ENCODE data around the gene CDC42EP1.
A peak's percentile ranks its signal among the peaks of the same experiment; 100 is the strongest.
"Not testable (repeated sequence)": the region's sequence is repeated elsewhere in the genome, so short reads cannot be mapped to it uniquely, and the experiment has no call there.

CDC42EP1 gene

GRCh38 chr22:37538590-37539357 is 21.5 kb upstream of the CDC42EP1 start:
- Histone ChIP-seq H3K9ac (ENCODE audit: low read length) (peak overlapping the region; percentile 56), H3K4me3 (ENCODE audit: low read length) (peak overlapping the region; percentile 21), H3K4me1 (ENCODE audit: control insufficient read depth, insufficient read depth, low read length) (peaks cover 20% of the 10 kb centered on the region), H3K27me3 (replicated peaks; ENCODE audit: control insufficient read depth, insufficient read depth, low read length) (no peaks in the 10 kb centered on the region), H3K9me3 (ENCODE audit: control insufficient read depth, low read length) (no peaks in the 10 kb centered on the region), H3K36me3 (ENCODE audit: control insufficient read depth, insufficient read depth, low read length, severe bottlenecking) (no peaks in the 10 kb centered on the region)
- DNase-seq (ENCODE audit: low read depth): peak; percentile 96

- peaks cover 18% of the 10 kb centered on the region for H3K4me1 ChIP-seq (ENCODE audit: control insufficient read depth, insufficient read depth, low read length)
- H3K4me3 ChIP-seq (ENCODE audit: low read length); H3K9me3 ChIP-seq (ENCODE audit: control insufficient read depth, low read length); H3K27me3 ChIP-seq (replicated peaks; ENCODE audit: control insufficient read depth, insufficient read depth, low read length); H3K36me3 ChIP-seq (ENCODE audit: control insufficient read depth, insufficient read depth, low read length, severe bottlenecking); H3K9ac ChIP-seq (ENCODE audit: low read length); DNase-seq (ENCODE audit: low read depth): not testable (repeated sequence)
Measured at GRCh38 chr22:37539790-37540189, 20.5 kb upstream of the CDC42EP1 start.

GRCh38 chr22:37542416-37542815 is 17.9 kb upstream of the CDC42EP1 start:
- not testable (repeated sequence) for H3K9me3 ChIP-seq (ENCODE audit: control insufficient read depth, low read length); H3K9ac ChIP-seq (ENCODE audit: low read length); H3K36me3 ChIP-seq (ENCODE audit: control insufficient read depth, insufficient read depth, low read length, severe bottlenecking); H3K27me3 ChIP-seq (replicated peaks; ENCODE audit: control insufficient read depth, insufficient read depth, low read length); DNase-seq (ENCODE audit: low read depth); H3K4me3 ChIP-seq (ENCODE audit: low read length)
- peaks cover 40% of the 10 kb centered on the region for H3K4me1 ChIP-seq (ENCODE audit: control insufficient read depth, insufficient read depth, low read length)

- Histone ChIP-seq H3K9me3 (ENCODE audit: control insufficient read depth, low read length) (no peaks in the 10 kb centered on the region), H3K4me3 (ENCODE audit: low read length) (no peak overlapping the region), H3K27me3 (replicated peaks; ENCODE audit: control insufficient read depth, insufficient read depth, low read length) (no peaks in the 10 kb centered on the region), H3K36me3 (ENCODE audit: control insufficient read depth, insufficient read depth, low read length, severe bottlenecking) (no peaks in the 10 kb centered on the region), H3K4me1 (ENCODE audit: control insufficient read depth, insufficient read depth, low read length) (peaks cover 45% of the 10 kb centered on the region), H3K9ac (ENCODE audit: low read length) (no peak overlapping the region)
- no peak for DNase-seq (ENCODE audit: low read depth)
Measured at GRCh38 chr22:37542959-37543358, 17.3 kb upstream of the CDC42EP1 start.

GRCh38 chr22:37544955-37545702 is 15.2 kb upstream of the CDC42EP1 start:
- peak overlapping the region; percentile 84 for H3K9ac ChIP-seq (ENCODE audit: low read length)
- H3K4me1 ChIP-seq (ENCODE audit: control insufficient read depth, insufficient read depth, low read length): peaks cover 58% of the 10 kb centered on the region
- H3K27me3 ChIP-seq (replicated peaks; ENCODE audit: control insufficient read depth, insufficient read depth, low read length): no peaks in the 10 kb centered on the region
- peak; percentile 89 for DNase-seq (ENCODE audit: low read depth)
- H3K36me3 ChIP-seq (ENCODE audit: control insufficient read depth, insufficient read depth, low read length, severe bottlenecking): no peaks in the 10 kb centered on the region
- no peaks in the 10 kb centered on the region for H3K9me3 ChIP-seq (ENCODE audit: control insufficient read depth, low read length)
- peak overlapping the region; percentile 54 for H3K4me3 ChIP-seq (ENCODE audit: low read length)

- peak; percentile 98 for DNase-seq (ENCODE audit: low read depth)
- H3K9me3 ChIP-seq (ENCODE audit: control insufficient read depth, low read length): no peaks in the 10 kb centered on the region
- H3K27me3 ChIP-seq (replicated peaks; ENCODE audit: control insufficient read depth, insufficient read depth, low read length): no peaks in the 10 kb centered on the region
- H3K36me3 ChIP-seq (ENCODE audit: control insufficient read depth, insufficient read depth, low read length, severe bottlenecking): no peaks in the 10 kb centered on the region
- peak overlapping the region; percentile 54 for H3K4me3 ChIP-seq (ENCODE audit: low read length)
- H3K4me1 ChIP-seq (ENCODE audit: control insufficient read depth, insufficient read depth, low read length): peaks cover 64% of the 10 kb centered on the region
- peak overlapping the region; percentile 84 for H3K9ac ChIP-seq (ENCODE audit: low read length)
Measured at GRCh38 chr22:37545703-37546436, 14.4 kb upstream of the CDC42EP1 start.

GRCh38 chr22:37546437-37547250 is 13.6 kb upstream of the CDC42EP1 start:
- H3K27me3 ChIP-seq (replicated peaks; ENCODE audit: control insufficient read depth, insufficient read depth, low read length): no peaks in the 10 kb centered on the region
- DNase-seq (ENCODE audit: low read depth): peak; percentile 70
- H3K9ac ChIP-seq (ENCODE audit: low read length): peak overlapping the region; percentile 84
- H3K4me3 ChIP-seq (ENCODE audit: low read length): peak overlapping the region; percentile 26
- no peaks in the 10 kb centered on the region for H3K36me3 ChIP-seq (ENCODE audit: control insufficient read depth, insufficient read depth, low read length, severe bottlenecking)
- H3K4me1 ChIP-seq (ENCODE audit: control insufficient read depth, insufficient read depth, low read length): peaks cover 65% of the 10 kb centered on the region
- H3K9me3 ChIP-seq (ENCODE audit: control insufficient read depth, low read length): no peaks in the 10 kb centered on the region

- Histone ChIP-seq H3K4me3 (ENCODE audit: low read length) (peak overlapping the region; percentile 26), H3K9me3 (ENCODE audit: control insufficient read depth, low read length) (no peaks in the 10 kb centered on the region), H3K9ac (ENCODE audit: low read length) (peak overlapping the region; percentile 84), H3K4me1 (ENCODE audit: control insufficient read depth, insufficient read depth, low read length) (peaks cover 65% of the 10 kb centered on the region), H3K36me3 (ENCODE audit: control insufficient read depth, insufficient read depth, low read length, severe bottlenecking) (no peaks in the 10 kb centered on the region), H3K27me3 (replicated peaks; ENCODE audit: control insufficient read depth, insufficient read depth, low read length) (no peaks in the 10 kb centered on the region)
- peak; percentile 53 for DNase-seq (ENCODE audit: low read depth)
Measured at GRCh38 chr22:37547251-37547741, 13.0 kb upstream of the CDC42EP1 start.

- H3K4me3 ChIP-seq (ENCODE audit: low read length): no peak overlapping the region
- peak overlapping the region; percentile 11 for H3K9ac ChIP-seq (ENCODE audit: low read length)
- peak; percentile 89 for DNase-seq (ENCODE audit: low read depth)
- H3K36me3 ChIP-seq (ENCODE audit: control insufficient read depth, insufficient read depth, low read length, severe bottlenecking): no peaks in the 10 kb centered on the region
- H3K27me3 ChIP-seq (replicated peaks; ENCODE audit: control insufficient read depth, insufficient read depth, low read length): no peaks in the 10 kb centered on the region
- peaks cover 69% of the 10 kb centered on the region for H3K4me1 ChIP-seq (ENCODE audit: control insufficient read depth, insufficient read depth, low read length)
- no peaks in the 10 kb centered on the region for H3K9me3 ChIP-seq (ENCODE audit: control insufficient read depth, low read length)
Measured at GRCh38 chr22:37549704-37550059, 10.6 kb upstream of the CDC42EP1 start.

GRCh38 chr22:37550921-37551320 is 9.4 kb upstream of the CDC42EP1 start:
- not testable (repeated sequence) for H3K4me3 ChIP-seq (ENCODE audit: low read length); DNase-seq (ENCODE audit: low read depth); H3K9me3 ChIP-seq (ENCODE audit: control insufficient read depth, low read length); H3K27me3 ChIP-seq (replicated peaks; ENCODE audit: control insufficient read depth, insufficient read depth, low read length); H3K9ac ChIP-seq (ENCODE audit: low read length); H3K36me3 ChIP-seq (ENCODE audit: control insufficient read depth, insufficient read depth, low read length, severe bottlenecking)
- H3K4me1 ChIP-seq (ENCODE audit: control insufficient read depth, insufficient read depth, low read length): peaks cover 57% of the 10 kb centered on the region
